Fibroblast of peridontal ligament (primary cell): ENCODE results near the gene NAIF1.
"Not testable (repeated sequence)": the region's sequence is repeated elsewhere in the genome, so short reads cannot be mapped to it uniquely, and the experiment has no call there.

Source experiments
- DNase-seq: peaks from one replicate; pipeline ENCODE4 v3.0.0-alpha.2; 2010; ENCODE audit errors: extremely low read depth

NAIF1 gene, protein sequence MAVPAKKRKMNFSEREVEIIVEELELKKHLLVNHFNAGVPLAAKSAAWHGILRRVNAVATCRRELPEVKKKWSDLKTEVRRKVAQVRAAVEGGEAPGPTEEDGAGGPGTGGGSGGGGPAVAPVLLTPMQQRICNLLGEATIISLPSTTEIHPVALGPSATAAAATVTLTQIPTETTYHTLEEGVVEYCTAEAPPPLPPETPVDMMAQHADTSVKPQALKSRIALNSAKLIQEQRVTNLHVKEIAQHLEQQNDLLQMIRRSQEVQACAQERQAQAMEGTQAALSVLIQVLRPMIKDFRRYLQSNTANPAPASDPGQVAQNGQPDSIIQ

DNA sequence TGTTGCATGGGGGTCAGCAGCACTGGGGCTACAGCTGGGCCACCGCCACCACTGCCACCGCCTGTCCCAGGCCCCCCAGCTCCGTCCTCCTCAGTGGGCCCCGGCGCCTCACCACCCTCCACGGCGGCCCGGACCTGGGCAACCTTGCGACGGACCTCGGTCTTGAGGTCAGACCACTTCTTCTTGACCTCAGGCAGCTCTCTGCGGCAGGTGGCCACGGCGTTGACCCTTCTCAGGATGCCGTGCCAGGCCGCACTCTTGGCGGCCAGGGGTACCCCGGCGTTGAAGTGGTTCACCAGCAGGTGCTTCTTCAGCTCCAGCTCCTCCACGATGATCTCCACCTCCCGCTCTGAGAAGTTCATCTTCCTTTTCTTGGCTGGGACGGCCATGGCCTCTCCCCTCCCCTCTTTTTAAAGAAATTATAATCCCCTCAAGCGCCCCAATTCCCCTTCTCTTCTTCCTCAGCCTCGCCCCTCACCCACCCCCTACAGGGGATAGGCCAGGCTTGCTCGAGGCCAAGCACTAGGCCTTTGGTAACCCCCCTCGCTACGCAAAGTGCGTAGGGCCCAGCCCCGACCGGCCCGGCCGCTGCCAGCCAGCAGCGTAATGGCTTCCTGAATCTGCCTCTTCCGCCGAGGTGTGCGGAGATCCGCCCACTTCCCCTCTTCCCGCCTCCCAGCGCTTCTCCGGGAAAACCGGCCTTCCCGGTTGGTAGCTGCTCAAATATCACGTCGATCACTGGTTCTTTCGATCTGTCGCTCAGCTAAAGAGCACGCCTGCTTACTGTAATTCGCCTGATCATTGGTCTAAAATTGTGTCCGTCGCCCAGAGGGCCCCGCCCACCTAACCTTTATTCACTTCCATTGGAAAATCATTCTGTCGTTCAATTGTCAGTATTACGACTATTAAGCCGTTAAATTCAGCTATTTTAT, at the start of gene NAIF1:
TSS of gene NAIF1 (minus strand) at position 608 of the 932 bp plus-strand sequence. CDS start at position 389, 219 bp downstream.
- DNase-seq, result peak; percentile 100

DNA sequence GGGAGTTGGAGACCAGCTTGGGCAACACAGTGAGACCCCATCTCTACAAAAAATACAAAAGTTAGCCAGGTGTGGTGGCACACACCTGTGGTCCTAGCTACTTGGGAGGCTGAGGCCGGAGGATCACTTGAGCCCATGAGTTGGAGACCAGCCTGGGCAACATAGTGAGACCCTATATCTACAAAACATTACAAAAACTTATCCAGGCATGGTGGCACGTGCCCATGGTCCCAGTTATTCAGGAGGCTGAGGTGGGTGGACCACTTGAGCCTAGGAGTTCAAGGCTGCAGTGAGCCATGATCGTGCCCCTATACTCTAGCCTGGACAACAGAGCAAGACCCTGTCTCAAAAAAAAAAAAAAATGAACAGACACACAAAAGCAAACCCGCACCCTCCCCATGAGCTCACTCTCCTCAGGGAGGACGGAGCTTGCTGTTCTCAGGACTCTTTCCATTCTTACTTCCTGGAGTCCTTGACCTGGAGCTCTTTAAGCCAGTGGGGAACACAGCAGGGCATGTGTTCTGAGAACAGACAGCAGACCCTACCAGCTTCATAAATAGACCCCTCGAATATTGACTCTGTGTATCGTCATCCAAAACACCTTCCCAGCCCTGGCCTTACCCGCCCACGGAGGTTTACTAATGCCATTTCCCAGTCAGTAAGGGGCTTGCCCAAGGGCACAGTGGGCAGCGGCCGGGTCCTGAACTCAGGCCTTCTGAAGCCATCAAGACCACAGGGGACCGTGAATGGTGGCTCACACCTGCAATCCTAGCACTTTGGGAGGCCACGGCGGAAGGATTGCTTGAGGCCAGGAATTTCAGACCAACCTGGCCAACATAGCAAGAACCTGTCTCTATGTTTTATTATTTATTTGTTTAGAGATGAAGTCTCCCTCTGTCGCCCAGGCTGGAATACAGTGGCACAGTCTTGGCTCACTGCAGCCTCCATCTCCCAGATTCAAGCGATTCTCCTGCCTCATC, 49.3 kb upstream of the NAIF1 start:
- DNase-seq, result no peak

DNA sequence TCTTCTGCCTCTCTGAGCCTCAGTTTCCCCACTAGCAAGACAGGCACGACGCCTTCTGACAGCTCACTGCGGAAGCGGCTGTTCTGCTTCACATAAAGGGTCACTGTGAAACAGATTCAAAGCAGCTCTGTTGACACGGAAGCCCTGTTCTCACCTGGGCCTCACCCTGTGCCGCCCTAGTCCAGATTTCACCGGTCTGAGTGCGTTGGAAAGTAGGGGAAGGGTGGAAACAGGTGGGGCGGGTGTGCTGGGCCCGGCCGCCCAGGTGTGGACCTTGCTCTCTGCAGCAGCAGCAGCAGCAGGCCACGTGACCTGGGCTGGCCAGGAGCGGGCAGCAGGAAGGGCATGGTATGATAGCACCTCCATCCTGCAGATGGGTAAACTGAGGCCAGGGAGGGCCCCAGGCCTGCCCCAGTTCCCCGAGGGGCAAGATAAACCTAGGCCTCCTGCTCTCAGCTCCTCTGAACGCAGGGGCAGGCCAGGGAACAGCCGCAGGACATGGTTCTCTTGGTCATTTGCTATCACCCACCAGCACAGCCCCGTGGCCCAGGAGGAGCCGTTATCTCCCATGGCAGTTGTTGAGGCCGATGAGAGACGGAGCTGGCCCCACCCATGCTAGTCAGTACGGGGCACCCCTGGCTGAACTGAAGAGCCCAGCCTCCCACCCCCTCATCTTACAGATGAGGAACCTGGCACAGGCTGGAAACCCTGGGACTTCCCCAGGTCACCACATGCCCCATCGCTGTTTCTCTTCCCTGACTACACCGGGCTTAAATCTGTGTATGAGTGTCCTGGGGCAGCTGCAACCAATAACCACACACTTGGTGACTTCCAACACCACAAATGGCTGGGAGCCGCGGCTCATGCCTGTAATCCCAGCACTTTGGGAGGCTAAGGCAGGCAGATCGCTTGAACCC, 48.3 kb upstream of the NAIF1 start:
- DNase-seq, result no peak

DNA sequence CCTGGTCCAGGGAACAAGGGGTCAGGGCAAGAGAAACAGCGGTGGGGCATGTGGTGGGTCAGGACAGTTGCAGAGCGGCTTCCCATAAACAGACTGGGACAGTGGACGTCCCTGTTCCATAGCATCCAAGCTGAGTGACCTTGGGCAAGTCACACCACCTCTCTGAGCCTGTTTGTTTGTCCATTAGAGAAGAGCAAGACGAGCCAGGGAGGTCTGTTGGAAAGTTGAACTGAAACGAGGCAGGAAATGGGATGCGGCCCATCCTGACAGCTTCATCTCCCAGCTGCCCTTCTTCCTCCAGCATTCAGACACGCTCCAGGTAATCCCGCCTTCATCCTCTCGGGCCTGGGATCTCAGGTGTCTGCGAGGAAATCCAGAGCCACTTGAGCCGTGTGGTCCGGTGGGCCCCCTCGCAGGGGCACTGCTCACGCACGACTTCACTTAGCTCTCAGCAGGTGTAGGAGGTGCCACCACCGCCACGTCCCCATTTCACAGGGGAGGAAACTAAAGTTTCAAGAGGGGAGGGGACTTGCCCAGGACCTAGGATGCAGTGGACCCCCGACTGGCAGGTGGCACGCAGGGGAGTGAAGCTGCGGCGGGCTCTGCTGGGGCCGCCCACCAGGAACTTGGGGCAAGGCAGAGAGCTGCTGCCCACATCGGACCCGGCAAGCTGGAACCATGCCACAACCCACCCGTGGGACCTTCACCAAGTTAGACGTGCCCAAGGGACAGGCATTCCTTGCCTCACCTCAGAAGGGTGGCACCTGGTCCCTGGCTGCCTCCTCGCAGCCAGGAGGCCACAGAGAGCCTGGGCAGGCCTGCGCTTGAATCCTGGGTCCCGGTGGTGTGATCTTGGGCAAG, 47.4 kb upstream of the NAIF1 start:
- no peak for DNase-seq

DNA sequence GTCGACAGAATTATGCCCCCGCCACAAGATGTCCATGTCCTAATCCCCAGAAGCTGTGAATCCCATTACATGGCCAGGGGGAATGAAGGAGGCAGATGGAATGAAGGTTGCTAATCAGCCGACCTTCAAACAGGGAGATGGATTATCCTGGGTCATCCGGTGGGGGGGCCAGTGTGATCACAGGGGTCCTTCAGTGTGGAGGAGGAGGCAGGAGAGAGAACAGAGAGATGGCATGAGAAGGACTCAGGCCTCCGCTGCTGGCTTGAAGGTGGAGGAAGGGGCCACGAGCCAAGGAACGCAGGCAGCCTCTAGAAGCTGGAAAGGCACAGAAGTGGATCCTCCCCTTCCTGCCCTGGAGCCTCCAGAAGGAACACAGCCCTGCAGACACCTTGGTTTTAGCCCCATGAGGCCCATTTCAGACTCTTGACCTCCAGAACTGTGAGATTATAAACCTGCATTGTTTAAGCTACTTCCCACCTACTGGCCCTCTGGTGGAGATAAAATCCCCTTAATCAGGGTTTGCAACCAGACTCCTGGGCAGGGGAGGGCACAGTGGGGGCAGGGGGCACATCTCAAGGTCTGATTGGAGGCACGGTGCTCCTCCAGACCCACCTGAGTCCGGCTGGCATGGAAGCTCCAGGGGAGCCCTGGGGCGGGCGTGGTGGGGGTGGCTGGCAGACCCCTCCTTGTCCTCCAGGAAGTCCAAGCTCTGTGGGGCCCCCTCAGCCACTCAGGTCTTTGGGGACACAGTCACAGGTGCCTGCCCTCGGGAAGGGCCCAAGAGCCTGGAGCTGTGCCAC, 46.6 kb upstream of the NAIF1 start:
- no peak for DNase-seq

DNA sequence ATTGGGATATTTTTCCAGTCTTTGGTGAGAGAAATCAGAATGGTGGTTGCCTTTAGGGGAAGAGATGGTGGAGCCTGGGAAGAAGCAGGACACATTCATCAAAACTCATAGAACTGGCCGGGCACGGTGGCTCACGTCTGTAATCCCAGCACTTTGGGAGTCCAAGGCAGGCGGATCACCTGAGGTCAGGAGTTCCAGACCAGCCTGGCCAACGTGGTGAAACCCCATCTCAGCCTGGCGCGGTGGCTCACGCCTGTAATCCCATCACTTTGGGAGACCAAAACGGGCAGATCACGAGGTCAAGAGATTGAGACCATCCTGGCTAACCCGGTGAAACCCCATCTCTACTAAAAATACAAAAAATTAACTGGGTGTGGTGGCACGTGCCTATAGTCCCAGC, 44.6 kb upstream of the NAIF1 start:
- not testable (repeated sequence) for DNase-seq

DNA sequence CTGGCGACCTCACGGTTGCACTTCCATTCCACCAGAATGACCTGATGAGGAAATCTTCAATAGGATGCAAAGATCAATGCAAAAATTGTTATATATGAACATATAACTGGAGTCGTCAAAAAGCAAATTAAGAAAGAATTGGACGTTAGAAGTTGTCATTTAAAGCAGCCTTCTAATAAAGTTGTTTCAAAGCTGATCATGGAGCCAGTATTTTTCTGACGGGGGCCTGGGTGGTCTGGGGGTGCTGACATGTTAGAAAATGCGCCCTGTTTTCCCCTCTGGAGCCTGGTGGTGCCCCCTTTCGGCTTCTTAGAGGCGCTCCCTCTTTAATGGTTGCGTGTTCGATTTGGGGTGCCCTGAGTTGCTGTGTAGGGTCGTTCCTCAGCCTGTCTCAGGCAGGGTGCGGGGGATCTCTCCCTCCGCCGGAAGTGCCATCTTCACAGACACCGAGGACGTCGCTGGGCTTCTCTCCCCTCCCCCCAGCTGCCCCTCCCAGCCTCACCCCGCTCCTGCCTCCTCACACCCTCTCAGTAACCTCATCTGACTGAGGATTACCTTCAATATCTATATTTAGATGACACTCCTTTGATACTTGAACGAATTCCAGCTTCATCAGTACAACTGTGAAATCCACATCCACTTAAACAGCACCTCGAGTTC, 42.1 kb upstream of the NAIF1 start:
- DNase-seq, result no peak

DNA sequence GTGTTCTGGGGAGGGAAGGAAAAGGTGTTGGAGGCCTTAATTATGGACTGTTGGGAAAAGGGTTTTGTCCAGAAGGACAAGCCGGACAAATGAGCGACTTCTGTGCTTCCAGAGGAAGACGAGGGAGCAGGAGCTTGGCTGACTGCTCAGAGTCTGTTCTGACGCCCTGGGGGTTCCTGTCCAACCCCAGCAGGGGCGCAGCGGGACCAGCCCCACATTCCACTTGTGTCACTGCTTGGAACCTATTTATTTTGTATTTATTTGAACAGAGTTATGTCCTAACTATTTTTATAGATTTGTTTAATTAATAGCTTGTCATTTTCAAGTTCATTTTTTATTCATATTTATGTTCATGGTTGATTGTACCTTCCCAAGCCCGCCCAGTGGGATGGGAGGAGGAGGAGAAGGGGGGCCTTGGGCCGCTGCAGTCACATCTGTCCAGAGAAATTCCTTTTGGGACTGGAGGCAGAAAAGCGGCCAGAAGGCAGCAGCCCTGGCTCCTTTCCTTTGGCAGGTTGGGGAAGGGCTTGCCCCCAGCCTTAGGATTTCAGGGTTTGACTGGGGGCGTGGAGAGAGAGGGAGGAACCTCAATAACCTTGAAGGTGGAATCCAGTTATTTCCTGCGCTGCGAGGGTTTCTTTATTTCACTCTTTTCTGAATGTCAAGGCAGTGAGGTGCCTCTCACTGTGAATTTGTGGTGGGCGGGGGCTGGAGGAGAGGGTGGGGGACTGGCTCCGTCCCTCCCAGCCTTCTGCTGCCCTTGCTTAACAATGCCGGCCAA, 41.3 kb upstream of the NAIF1 start:
- no peak for DNase-seq

DNA sequence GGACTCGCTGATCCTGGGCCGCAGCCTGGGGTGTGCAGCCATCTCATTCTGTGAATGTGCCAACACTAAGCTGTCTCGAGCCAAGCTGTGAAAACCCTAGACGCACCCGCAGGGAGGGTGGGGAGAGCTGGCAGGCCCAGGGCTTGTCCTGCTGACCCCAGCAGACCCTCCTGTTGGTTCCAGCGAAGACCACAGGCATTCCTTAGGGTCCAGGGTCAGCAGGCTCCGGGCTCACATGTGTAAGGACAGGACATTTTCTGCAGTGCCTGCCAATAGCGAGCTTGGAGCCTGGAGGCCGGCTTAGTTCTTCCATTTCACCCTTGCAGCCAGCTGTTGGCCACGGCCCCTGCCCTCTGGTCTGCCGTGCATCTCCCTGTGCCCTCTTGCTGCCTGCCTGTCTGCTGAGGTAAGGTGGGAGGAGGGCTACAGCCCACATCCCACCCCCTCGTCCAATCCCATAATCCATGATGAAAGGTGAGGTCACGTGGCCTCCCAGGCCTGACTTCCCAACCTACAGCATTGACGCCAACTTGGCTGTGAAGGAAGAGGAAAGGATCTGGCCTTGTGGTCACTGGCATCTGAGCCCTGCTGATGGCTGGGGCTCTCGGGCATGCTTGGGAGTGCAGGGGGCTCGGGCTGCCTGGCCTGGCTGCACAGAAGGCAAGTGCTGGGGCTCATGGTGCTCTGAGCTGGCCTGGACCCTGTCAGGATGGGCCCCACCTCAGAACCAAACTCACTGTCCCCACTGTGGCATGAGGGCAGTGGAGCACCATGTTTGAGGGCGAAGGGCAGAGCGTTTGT, 40.5 kb upstream of the NAIF1 start:
- no peak for DNase-seq

DNA sequence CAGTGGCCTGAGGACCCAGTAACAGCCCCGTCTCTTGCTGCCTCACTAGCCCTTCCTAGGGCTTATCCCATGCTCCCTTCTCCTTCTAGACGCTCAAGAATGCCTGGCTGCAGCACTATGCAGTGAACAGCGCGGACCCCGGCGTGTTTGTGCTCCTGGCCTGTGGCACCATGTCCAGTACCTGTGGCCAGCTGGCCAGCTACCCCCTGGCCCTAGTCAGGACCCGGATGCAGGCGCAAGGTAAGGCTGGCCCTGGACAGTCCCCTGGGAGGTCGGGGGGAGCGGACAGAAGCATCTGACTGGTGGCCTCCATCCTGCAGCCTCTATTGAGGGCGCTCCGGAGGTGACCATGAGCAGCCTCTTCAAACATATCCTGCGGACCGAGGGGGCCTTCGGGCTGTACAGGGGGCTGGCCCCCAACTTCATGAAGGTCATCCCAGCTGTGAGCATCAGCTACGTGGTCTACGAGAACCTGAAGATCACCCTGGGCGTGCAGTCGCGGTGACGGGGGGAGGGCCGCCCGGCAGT, 39.9 kb upstream of the NAIF1 start:
- no peak for DNase-seq

DNA sequence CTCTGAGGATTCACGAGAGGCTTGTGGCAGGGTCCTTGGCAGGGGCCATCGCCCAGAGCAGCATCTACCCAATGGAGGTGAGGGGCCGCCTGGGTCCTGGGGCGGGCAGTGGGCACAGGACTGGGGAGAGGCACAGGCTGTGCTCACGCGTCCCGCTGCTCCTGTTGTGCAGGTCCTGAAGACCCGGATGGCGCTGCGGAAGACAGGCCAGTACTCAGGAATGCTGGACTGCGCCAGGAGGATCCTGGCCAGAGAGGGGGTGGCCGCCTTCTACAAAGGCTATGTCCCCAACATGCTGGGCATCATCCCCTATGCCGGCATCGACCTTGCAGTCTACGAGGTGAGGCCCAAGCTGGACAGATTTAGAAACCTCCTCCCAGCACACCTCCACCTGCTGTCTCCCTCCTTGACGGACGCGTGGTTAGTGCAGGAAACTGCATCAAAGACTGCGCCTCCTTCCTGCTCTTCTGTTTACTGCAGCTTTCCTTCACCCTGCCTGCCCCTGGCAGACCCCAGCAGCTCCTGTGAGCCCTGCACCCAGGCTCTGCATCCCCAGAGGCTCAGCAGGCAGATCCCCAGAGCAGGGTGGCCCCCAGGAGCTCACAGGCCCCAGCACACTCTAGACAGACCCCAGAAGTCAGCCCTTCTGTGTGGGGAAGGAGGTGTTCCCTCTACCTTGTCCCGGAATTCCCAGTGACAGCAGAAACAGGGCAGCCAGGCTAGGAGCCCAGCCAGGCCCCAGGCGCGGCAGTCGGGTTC, 39.2 kb upstream of the NAIF1 start:
- no peak for DNase-seq

DNA sequence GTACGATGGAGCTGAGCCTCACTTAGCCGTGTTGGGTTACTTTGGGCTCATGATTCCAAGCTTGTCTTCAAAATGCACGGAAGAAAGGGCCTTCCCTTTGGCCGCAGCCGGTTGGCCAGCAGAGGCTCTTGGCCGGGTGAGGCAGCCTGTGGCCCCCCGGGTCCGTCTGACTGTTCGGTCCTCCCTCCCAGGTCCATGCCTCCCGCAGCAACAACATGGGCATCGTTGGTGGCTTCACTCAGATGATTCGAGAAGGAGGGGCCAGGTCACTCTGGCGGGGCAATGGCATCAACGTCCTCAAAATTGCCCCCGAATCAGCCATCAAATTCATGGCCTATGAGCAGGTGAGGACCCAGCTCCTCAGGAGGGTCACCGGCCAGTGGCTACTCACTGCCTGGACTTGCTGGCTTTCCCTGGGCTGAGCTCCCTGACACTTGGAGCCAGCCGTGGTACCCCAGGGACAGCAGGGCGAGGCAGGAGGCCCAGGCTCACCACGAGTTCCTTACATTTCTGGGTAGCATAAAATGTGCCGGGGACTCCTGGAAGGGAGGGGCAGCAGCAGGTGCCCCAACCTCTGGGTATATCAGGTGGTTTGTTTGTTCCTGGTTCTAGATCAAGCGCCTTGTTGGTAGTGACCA, 38.5 kb upstream of the NAIF1 start:
- no peak for DNase-seq

DNA sequence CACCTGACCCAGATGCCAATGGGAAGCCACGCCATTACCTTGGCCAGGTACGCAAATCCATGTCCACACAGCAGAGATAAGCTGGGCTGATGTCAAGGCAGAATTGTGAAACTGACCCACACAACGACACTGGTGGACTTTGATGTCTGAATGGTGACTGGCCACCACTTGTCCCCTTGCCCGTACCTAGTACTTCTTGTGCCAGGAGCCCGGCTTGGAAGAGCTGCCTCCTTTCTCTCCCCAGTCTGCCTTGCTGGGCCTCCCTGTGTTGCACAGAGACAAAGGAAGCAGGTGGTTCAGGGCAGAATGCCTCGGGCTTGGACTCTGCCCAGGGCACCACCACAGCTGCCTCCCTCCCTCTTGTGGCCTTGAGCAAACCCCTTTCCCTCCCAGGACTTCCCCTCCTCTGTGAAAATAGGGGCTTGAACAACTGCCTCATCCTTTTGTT, 37.1 kb upstream of the NAIF1 start:
- DNase-seq, result peak; percentile 30

DNA sequence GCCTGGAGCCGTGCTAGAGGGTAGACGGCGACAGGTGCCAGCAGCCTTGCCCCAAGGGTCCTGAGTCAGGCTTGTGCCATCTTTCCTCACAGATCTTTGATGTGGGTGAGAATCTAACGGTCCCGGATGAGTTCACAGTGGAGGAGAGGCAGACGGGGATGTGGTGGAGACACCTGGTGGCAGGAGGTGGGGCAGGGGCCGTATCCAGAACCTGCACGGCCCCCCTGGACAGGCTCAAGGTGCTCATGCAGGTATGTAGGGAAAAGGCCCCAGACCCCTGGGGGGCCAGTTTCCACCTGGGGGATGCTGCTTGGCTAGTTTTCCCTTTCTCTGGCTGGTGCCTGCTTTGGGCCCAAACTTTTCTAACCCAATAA, 36.5 kb upstream of the NAIF1 start:
- DNase-seq, result no peak
